OCI-LY3 (cell line): ENCODE results near the gene DNASE1L3.

Experiments
- H2AFZ ChIP-seq: fragments of 200-600, 300-600 bp; shearing (Covaris generic); 2 replicates; pipeline ENCODE4 v1.6.0; 2014; ENCODE audit warnings: antibody characterized with exemption, low read depth, low read length
- H3K27ac ChIP-seq: fragments of 200-600, 300-600 bp; sonication (generic); 2 replicates; pipeline ENCODE4 v1.5.1; 2014; ENCODE audit warnings: mild to moderate bottlenecking, low read length, moderate library complexity, mixed read lengths
- H3K27me3 ChIP-seq: fragments of 200-600, 300-600 bp; sonication (generic); 2 replicates; pipeline ENCODE4 v1.6.1; 2014; ENCODE audit warnings: low read depth, low read length, mixed read lengths
- H3K36me3 ChIP-seq: fragments of 200-600, 300-600 bp; sonication (generic); replicated peaks from 2 replicates; pipeline ENCODE3; 2014; ENCODE audit warnings: low read depth, low read length, mixed read lengths
- H3K4me1 ChIP-seq: fragments of 300-600, 200-600 bp; sonication (generic); 2 replicates; pipeline ENCODE4 v1.6.1; 2014; ENCODE audit warnings: low read length, mixed read lengths
- H3K4me2 ChIP-seq: fragments of 200-600, 300-600 bp; sonication (generic); 2 replicates; pipeline ENCODE4 v1.6.1; 2014; ENCODE audit warnings: low read length, mixed read lengths
- H3K4me3 ChIP-seq: fragments of 300-600, 200-600 bp; sonication (generic); 2 replicates; pipeline ENCODE4 v1.5.1; 2014; ENCODE audit warnings: antibody characterized with exemption, mild to moderate bottlenecking, low read length, moderate library complexity
- H3K79me2 ChIP-seq: fragments of 300-600, 200-600 bp; shearing (Covaris generic); 2 replicates; pipeline ENCODE4 v1.6.1; 2014; ENCODE audit warnings: mild to moderate bottlenecking, low read length, mixed read lengths
- H3K9ac ChIP-seq: fragments of 300-600, 200-600 bp; shearing (Covaris generic); 2 replicates; pipeline ENCODE4 v1.6.0; 2014; ENCODE audit warnings: mild to moderate bottlenecking, low read length, moderate library complexity
- H3K9me3 ChIP-seq: fragments of 200-600, 300-600 bp; shearing (Covaris generic); 2 replicates; pipeline ENCODE4 v1.6.1; 2014; ENCODE audit warnings: low read length, mixed read lengths; ENCODE audit not compliant: insufficient read depth
- H4K20me1 ChIP-seq: fragments of 200-600, 300-600 bp; sonication (generic); 2 replicates; pipeline ENCODE4 v1.6.1; 2016; ENCODE audit warnings: low read length, mixed read lengths; ENCODE audit not compliant: insufficient read depth
- EZH2phosphoT487 ChIP-seq: fragments of 200-600 bp; shearing (Covaris generic); IDR thresholded peaks from 2 replicates; pipeline ENCODE4 v1.6.1; 2018; ENCODE audit warnings: antibody characterized with exemption, mixed run types, low read depth
- TF ChIP-seq, protein P1 (sequence below): fragments of 200-600, 300-600 bp; sonication (generic); IDR thresholded peaks from 2 replicates; pipeline ENCODE4 v1.5.1; 2014; ENCODE audit warnings: antibody characterized with exemption, low read length, low read depth

The DNASE1L3 gene

GRCh38 chr3:58198804-58199203 lies 12.0 kb downstream of the DNASE1L3 start:
- peak overlapping the region; percentile 2; the same call in 1 of the 2 replicates for H3K4me2 ChIP-seq
- no peak for TF ChIP-seq EZH2phosphoT487
- TF ChIP-seq, protein P1, sequence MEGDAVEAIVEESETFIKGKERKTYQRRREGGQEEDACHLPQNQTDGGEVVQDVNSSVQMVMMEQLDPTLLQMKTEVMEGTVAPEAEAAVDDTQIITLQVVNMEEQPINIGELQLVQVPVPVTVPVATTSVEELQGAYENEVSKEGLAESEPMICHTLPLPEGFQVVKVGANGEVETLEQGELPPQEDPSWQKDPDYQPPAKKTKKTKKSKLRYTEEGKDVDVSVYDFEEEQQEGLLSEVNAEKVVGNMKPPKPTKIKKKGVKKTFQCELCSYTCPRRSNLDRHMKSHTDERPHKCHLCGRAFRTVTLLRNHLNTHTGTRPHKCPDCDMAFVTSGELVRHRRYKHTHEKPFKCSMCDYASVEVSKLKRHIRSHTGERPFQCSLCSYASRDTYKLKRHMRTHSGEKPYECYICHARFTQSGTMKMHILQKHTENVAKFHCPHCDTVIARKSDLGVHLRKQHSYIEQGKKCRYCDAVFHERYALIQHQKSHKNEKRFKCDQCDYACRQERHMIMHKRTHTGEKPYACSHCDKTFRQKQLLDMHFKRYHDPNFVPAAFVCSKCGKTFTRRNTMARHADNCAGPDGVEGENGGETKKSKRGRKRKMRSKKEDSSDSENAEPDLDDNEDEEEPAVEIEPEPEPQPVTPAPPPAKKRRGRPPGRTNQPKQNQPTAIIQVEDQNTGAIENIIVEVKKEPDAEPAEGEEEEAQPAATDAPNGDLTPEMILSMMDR = no peak
- peaks cover 69% of the 10 kb centered on the region for H3K4me1 ChIP-seq
- no peaks in the 10 kb centered on the region for H4K20me1 ChIP-seq
- peaks cover 17% of the 10 kb centered on the region for H3K36me3 ChIP-seq
- H3K4me3 ChIP-seq = no peak overlapping the region
- H3K9me3 ChIP-seq = peaks cover 22% of the 10 kb centered on the region
- H2AFZ ChIP-seq = no peak overlapping the region
- no peaks in the 10 kb centered on the region for H3K27me3 ChIP-seq
- H3K79me2 ChIP-seq = no peaks in the 10 kb centered on the region
- H3K27ac ChIP-seq = peak overlapping the region; percentile 73
- H3K9ac ChIP-seq = 0 out of 2 replicates have a peak overlapping the region, but pooled peaks have one; percentile 1

DNA sequence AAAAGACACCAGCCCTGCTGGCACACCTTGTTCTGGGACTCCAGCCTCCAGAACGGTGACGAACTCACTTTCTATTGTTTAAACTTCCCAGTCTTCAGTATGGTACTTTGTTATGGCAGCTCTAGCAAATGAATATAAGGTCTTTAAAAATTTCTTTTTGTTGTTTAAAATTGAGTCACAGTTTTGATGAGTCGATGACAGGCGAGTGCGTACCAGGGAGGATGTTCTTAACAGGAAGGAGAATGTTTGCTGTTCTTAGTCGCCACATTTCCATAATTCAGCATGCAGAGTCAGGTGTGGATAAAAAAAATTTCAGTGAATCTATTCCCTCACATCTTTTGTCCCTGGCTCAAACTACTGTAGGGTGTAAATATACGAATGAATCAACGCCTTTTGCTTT lies 12.4 kb downstream of the DNASE1L3 start:
- Histone ChIP-seq H2AFZ (no peak overlapping the region), H3K27ac (peak overlapping the region; percentile 73), H3K9me3 (peaks cover 22% of the 10 kb centered on the region), H3K4me1 (peaks cover 65% of the 10 kb centered on the region), H3K4me2 (peak overlapping the region; percentile 2; the same call in 1 of the 2 replicates), H4K20me1 (no peaks in the 10 kb centered on the region), H3K27me3 (no peaks in the 10 kb centered on the region), H3K36me3 (peaks cover 17% of the 10 kb centered on the region), H3K9ac (no peak overlapping the region), H3K79me2 (no peaks in the 10 kb centered on the region), H3K4me3 (no peak overlapping the region)
- no peak for TF ChIP-seq EZH2phosphoT487
- TF ChIP-seq, protein P1 = no peak

DNA sequence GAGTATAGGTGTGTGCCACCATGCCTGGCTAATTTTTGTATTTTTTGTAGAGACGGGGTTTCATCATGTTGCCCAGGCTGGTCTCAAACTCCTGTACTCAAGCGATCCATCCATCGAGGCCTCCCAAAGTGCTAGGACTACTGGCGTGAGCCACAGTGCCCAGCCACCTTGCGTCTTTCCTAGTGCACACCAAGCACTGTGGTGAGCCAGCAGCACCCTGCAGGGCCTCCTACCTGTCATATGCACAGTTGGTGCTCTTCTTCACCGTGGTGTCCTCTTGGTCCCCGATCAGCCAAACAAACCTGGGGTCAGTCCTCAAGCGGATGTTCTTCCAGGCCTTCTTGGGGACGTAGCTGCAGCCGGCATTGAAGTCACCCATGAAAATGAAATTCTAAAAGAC lies 13.2 kb downstream of the DNASE1L3 start:
- Histone ChIP-seq H2AFZ (no peak overlapping the region), H3K27ac (peak overlapping the region; percentile 73; the same call in 1 of the 2 replicates), H4K20me1 (no peaks in the 10 kb centered on the region), H3K9me3 (peaks cover 22% of the 10 kb centered on the region), H3K4me1 (peaks cover 57% of the 10 kb centered on the region), H3K4me2 (no peak overlapping the region), H3K36me3 (peaks cover 17% of the 10 kb centered on the region), H3K4me3 (no peak overlapping the region), H3K27me3 (no peaks in the 10 kb centered on the region), H3K9ac (no peak overlapping the region), H3K79me2 (no peaks in the 10 kb centered on the region)
- TF ChIP-seq, protein P1 = no peak
- no peak for TF ChIP-seq EZH2phosphoT487

DNA sequence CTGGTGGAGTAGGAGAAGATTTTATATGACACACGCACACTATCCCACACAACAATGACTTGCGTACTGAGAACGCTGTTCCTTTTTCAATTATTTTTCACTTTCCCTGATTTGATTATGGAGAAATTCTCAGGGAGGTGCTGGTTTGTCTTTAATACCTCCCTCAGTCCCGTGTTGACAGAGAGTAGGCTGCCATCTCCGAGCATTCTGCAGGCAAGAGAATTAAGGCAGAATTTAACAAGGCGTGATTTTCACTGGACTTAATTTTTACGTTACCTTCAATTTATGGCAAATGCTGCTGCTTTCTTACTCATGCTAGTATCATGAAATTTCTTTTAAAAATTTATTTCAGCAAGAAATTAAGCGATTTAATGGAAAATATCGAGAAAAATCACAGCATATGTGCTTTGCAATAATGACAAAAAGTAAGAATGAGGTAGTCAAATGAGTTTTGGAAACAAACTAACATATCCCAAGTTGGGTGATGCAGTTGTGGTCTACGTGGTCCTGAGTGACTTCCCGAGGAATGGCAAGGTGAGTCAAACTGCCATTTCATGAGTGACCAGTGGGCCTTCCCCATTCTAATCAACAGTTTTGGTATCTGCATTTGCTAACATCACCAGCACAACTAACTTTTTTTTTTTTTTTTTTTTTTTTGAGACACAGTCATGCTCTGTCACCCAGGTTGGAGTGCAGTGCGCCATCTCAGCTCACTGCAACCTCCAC lies 16.9 kb downstream of the DNASE1L3 start:
- Histone ChIP-seq H2AFZ (no peak overlapping the region), H3K27ac (no peak overlapping the region), H3K36me3 (peaks cover 6% of the 10 kb centered on the region), H3K9ac (no peak overlapping the region), H3K4me1 (peaks cover 29% of the 10 kb centered on the region), H3K9me3 (peaks cover 6% of the 10 kb centered on the region), H3K4me3 (no peak overlapping the region), H3K79me2 (no peaks in the 10 kb centered on the region), H3K4me2 (no peak overlapping the region), H3K27me3 (no peaks in the 10 kb centered on the region), H4K20me1 (no peaks in the 10 kb centered on the region)
- TF ChIP-seq, protein P1 = no peak
- no peak for TF ChIP-seq EZH2phosphoT487
